Eye (tissue), 1 donor: ENCODE measurements around the gene IFITM1.
"Not testable (repeated sequence)": the region's sequence is repeated elsewhere in the genome, so short reads cannot be mapped to it uniquely, and the experiment has no call there.

Experiments used
- DNase-seq: peaks from one replicate; pipeline ENCODE4 v3.0.0-alpha.2; 2015

IFITM1 gene

DNA sequence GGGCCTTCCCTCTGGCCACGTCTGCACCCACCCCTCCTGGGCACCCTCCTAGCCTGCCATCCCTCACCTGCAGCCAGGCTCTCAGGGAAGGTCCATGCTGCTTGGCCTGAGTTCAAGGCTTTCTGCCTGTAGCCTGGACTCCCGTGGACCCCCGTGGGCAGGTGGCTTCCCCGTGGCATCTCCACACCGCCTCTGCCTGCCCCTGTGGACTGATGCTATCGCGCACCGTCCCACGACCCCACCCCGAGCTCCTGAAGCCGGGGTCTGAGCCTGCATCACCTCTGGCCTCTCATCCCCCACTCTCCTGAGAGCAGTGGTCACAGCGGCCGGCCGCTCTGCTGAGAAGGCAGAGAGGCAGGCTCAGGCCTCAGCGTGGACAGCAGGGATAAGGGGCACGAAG lies 19.1 kb upstream of the IFITM1 start:
- DNase-seq, result no peak

- no peak for DNase-seq
Measured at GRCh38 chr11:295351-296170, 18.3 kb upstream of the IFITM1 start.

GRCh38 chr11:296171-297050 lies 17.4 kb upstream of the IFITM1 start:
- no peak for DNase-seq

GRCh38 chr11:297051-297585 lies 16.7 kb upstream of the IFITM1 start:
- no peak for DNase-seq

DNA sequence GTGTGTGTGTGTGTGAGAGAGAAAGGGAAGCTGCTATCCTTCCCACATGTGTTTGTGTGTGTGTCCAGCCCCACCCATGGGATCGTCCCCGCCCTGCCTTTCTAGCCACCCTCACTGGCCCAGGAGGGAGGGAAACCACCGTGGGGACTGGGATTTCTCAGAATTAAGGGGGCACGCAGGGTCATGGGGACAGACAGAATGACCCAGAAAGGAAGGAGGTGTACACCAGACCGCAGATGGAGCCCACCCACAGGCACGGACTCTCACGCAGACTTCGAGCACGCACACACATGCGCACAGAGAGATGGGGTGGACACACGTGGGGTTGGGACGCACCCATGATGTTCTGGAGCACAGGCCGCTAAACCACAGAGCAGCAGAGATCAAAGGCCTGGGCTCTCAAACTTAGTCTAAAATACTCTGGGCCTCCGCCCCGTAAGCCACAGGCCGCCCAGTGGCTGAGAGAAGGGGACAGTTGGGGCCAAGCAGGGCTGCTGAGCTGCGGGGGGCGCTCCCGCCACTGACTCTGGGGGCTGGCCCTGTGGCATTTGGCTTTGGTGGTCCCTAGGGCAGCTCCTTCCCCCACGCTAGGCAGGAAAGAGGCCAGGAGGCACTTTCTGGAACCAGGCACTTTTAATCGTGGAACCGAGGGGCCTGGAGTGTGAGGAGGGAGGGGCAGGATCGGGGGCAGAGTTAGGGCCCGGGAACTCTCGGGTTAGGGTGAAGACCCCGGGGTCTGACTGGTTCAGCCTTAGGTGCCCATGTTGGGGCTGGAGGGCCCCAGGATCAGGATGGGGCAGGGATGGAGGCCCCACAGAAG lies 16.0 kb upstream of the IFITM1 start:
- no peak for DNase-seq

- DNase-seq, result no peak
Measured at GRCh38 chr11:298406-299065, 15.3 kb upstream of the IFITM1 start.

DNA sequence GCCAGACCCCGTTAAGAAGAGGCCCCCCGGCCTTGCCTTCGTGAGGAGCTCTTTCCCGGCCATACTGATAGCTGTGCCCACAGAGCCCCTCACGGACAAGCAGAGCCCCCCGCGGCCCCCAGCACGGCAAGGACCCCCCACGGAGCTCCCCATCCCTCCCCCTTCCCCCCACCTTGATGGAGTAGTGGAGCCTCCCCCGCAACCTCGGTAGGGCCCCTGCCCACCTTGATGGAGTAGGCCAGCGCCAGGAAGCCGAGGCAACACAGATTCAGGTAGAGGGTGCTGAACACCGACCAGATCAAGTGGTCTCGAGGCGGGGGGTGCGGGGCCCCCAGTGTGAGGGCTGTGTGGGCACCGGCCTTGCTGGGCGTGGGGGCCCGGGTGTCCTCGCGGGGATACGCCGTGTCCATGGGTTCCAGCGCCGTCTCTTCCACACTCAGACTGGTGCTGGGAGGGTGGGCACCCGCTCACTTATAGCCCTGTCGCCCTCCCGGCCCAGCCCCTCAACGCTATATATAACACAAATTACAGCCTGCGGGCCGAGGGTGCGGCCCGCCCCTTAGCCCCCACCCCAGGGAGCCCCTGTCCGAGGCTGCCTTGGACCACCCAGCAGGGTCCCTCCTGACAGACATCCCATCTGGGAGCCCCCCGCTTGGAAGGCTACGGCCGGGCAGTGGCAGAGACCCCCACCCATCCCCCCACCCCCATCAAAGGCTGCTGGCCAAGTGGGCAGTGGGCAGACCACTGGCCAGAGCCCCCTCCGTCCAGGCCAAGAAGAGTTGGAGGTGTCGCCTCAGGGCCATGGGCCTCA lies 14.6 kb upstream of the IFITM1 start, which contains the start of gene IFITM5:
TSS of gene IFITM5 (minus strand) at position 446 of the 811 bp plus-strand sequence. CDS start at position 410, 36 bp downstream.
- DNase-seq, result no peak

GRCh38 chr11:299951-300735 lies 13.7 kb upstream of the IFITM1 start:
- peak; percentile 44 for DNase-seq

DNA sequence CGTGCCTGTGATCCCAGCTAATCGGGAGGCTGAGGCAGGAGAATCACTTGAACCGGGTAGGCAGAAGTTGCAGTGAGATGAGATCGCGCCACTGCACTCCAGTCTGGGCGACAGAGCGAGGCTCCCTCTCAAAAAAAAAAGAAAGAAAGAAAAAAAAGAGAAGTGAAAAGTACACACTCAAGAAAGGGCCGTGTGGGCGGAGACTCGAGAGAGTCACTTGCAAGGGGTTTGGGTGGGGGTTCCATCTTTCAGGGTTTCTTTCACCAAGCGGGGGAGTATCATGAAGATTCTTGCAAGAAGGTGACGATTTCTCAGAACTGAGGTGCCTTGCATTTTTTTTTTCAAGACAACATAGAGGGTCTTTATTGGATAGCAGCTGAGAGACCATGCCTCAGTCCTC lies 10.5 kb upstream of the IFITM1 start:
- no peak for DNase-seq

DNA sequence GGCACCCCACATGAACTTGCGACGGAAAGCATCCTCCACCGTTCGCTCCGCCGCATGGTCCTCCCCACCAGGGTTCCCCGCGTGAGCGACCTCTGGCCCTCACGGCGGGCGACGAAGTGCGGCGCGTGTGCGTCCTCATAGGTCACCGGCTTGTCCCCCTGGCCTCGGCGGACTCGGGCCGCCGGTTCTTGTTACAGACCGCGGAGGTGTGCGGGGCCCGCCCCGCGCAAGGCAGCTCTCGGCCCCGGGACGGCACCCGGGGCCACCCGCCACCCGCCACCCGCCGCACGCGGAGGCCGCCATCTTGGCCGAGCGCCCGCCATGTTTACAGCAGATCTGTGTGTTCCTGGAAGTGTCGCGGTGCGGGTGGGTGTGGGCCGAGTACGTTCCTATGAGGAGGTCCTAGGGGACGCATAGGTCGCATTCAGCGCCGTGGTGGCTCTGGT lies 9.8 kb upstream of the IFITM1 start:
- DNase-seq, result no peak

DNA sequence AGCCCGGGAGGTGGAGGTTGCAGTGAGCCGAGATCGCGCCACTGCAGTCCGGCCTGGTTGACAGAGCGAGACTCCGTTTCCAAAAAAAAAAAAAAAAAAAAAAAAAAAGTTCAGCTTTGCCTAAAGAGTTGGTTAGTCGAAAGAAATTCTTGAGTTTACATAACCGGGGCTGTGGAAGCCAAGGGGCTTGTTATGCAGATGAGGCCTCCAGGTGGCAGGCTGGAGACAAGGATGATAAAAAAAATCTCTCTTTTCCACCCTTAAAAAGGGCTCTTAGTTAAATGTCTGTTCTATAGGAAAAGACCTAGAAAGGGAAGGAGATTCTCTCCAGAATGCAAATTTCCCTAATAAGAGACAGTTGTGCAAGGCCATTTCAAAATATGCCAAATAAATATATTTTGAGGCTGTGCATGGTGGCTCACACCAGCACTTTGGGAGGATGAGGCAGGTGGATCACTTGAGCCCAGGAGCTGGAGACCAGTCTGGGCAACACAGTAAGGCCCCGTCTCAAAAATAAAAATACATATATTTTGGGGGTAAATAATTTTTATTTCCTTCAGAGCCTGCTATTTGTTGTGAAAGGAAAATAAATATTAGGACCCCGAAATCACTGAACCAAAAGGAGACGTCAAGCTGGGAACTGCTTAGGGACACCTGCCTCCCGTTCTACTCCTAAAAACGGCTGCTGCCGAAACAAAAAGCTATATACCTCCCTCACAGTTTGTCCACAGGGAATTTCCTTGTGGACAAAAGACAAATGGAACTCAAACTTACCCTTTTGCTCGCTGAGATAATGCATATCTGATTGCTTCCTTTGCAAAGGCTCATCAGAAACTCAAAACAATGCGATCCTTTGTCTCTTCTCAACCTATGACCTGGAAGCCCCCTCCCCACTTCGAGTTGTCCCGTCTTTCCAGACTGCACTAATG lies 8.7 kb upstream of the IFITM1 start:
- peak; percentile 87 for DNase-seq

- DNase-seq, result no peak
Measured at GRCh38 chr11:305844-306211, 8.0 kb upstream of the IFITM1 start.

DNA sequence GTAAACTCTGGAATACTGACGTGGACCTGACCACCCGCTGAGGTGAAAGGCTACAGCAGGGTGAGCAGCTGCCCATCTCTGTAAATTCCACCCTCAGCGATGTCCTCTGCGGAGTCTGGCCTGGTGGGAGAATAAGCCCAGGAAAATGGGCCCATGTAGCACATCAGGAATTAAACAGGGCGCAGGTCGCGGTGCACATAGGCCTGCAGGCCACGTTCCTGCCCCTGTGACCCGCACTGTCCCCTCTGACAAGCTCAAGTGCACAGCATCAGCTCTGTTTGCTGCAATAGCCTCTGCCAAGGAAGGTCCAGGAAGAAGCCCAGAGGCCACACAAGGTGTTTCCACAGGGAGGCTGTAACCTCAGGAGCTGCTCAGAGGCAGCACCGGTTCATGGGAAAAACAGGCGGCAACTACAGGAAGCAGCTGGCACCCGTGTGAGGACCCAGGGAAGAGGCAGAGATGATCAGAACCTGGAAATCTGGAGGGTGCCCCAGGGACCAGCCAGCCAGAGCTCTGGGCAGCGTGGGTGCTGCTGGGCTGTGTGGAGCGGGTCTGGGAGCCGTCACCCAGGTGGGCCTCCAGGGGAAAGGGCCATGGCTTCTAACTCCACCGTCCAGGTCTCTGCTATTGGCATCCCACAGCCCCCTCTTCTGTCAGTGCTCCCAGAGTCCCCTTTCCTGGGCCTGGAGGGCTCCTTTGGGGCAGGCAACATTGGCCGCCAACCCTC lies 7.0 kb upstream of the IFITM1 start:
- DNase-seq, result peak; percentile 37

GRCh38 chr11:307766-308708 lies 5.8 kb upstream of the IFITM1 start, which contains the start of gene IFITM2:
TSS of gene IFITM2 (plus strand) at chr11:307816. CDS start at chr11:308193, 377 bp downstream.
- peak; percentile 75 for DNase-seq

GRCh38 chr11:308740-309665 lies 4.8 kb upstream of the IFITM1 start:
- not testable (repeated sequence) for DNase-seq
